HepG2 (cell line): ENCODE measurements around the gene STAP2. TPM values are rescaled to one million over a fixed set of nuclear protein-coding genes. Genes with fewer than 3 reads are reported as not detected.

Experiments
- AGO2 ChIP-seq: fragments of 200-400 bp; formaldehyde crosslinking; optimal IDR thresholded peaks from 2 replicates; pipeline ENCODE3; 2017; ENCODE audit warnings: mild to moderate bottlenecking, low read depth, low read length, moderate library complexity
- HMG20A ChIP-seq: IDR thresholded peaks from 2 replicates; pipeline ENCODE4 v1.6.1; 2016; ENCODE audit warnings: borderline replicate concordance
- RAD51 ChIP-seq: fragments of 450-650 bp; IDR thresholded peaks from 2 replicates; pipeline ENCODE4 v1.6.1; 2016; ENCODE audit warnings: borderline replicate concordance
- SKIL ChIP-seq: sonication (generic); formaldehyde crosslinking; IDR thresholded peaks from 2 replicates; pipeline ENCODE4 v1.8.0; 2022; ENCODE audit warnings: missing genetic modification reagents, mild to moderate bottlenecking, moderate library complexity, borderline replicate concordance
- SOX5 ChIP-seq: IDR thresholded peaks from 2 replicates; pipeline ENCODE4 v1.6.1; 2016; ENCODE audit warnings: borderline replicate concordance
- ZBTB40 ChIP-seq, 2 experiments: fragments of 450-650 bp in 1 of 2; sonication (generic) in 1 of 2; formaldehyde crosslinking in 1 of 2; IDR thresholded peaks; 2 replicates each; pipeline versions ENCODE4 v1.6.1 to v1.8.0; 2016 to 2022; ENCODE audit warnings: antibody characterized with exemption in 1 of 2, mild to moderate bottlenecking in 1 of 2, missing genetic modification reagents in 1 of 2
- ZNF17 ChIP-seq: sonication (generic); formaldehyde crosslinking; IDR thresholded peaks from 2 replicates; pipeline ENCODE4 v1.5.0; 2020; ENCODE audit warnings: mild to moderate bottlenecking, missing genetic modification reagents
- ZNF326 ChIP-seq: sonication (generic); formaldehyde crosslinking; IDR thresholded peaks from 2 replicates; pipeline ENCODE4 v1.4.0; 2020; ENCODE audit warnings: missing genetic modification reagents, borderline replicate concordance
- polyA plus RNA-seq, 8 experiments: library from polyadenylated mRNA; depleted of rRNA in 3 of 8; stranded (reverse) in 7 of 8; unstranded in 1 of 8; fragments of >200 nt; fragmentation: Illumina TruSeq in 4 of 8; extraction: Trizol in 4 of 8; gene quantifications; 2 replicates each; pipeline versions ENCODE4 v1.2.1 to v1.2.3, GENCODE V29; 2011 to 2016; ENCODE audit warnings: low read depth in 4 of 8, missing spikeins in 1 of 8, mixed read lengths in 1 of 8; ENCODE audit not compliant: insufficient read depth in 1 of 8
- total RNA-seq, 5 experiments: library from RNA; depleted of rRNA; stranded (reverse); fragments of >200 nt; fragmentation: Illumina TruSeq; extraction: Trizol; gene quantifications; 2 replicates each; pipeline ENCODE4 v1.2.3, GENCODE V29; 2016; ENCODE audit warnings: low read depth in 1 of 5
- TF ChIP-seq, protein P1 (sequence below): sonication (generic); formaldehyde crosslinking; IDR thresholded peaks from 2 replicates; pipeline ENCODE4 v1.5.0; 2020; ENCODE audit warnings: missing genetic modification reagents
- TF ChIP-seq, protein P2 (sequence below): sonication (generic); formaldehyde crosslinking; IDR thresholded peaks from 2 replicates; pipeline ENCODE4 v1.9.0; 2021; ENCODE audit warnings: missing genetic modification reagents, borderline replicate concordance
- TF ChIP-seq, protein P3 (sequence below): sonication (generic); formaldehyde crosslinking; IDR thresholded peaks from 2 replicates; pipeline ENCODE4 v1.9.0; 2022; ENCODE audit warnings: low read depth, missing genetic modification reagents

The STAP2 gene
- total and polyA plus RNA-seq, 2 of the 13 experiments (the other 11 are each of a cell fraction or from before 2014, with no cell fraction given) = 39.0 to 43.7 TPM

- TF ChIP-seq, protein P1, sequence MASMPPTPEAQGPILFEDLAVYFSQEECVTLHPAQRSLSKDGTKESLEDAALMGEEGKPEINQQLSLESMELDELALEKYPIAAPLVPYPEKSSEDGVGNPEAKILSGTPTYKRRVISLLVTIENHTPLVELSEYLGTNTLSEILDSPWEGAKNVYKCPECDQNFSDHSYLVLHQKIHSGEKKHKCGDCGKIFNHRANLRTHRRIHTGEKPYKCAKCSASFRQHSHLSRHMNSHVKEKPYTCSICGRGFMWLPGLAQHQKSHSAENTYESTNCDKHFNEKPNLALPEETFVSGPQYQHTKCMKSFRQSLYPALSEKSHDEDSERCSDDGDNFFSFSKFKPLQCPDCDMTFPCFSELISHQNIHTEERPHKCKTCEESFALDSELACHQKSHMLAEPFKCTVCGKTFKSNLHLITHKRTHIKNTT = no peak
- TF ChIP-seq, protein P2, sequence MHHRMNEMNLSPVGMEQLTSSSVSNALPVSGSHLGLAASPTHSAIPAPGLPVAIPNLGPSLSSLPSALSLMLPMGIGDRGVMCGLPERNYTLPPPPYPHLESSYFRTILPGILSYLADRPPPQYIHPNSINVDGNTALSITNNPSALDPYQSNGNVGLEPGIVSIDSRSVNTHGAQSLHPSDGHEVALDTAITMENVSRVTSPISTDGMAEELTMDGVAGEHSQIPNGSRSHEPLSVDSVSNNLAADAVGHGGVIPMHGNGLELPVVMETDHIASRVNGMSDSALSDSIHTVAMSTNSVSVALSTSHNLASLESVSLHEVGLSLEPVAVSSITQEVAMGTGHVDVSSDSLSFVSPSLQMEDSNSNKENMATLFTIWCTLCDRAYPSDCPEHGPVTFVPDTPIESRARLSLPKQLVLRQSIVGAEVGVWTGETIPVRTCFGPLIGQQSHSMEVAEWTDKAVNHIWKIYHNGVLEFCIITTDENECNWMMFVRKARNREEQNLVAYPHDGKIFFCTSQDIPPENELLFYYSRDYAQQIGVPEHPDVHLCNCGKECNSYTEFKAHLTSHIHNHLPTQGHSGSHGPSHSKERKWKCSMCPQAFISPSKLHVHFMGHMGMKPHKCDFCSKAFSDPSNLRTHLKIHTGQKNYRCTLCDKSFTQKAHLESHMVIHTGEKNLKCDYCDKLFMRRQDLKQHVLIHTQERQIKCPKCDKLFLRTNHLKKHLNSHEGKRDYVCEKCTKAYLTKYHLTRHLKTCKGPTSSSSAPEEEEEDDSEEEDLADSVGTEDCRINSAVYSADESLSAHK (CRISPR knock-in tag) = no peak
- TF ChIP-seq ZNF17 (CRISPR knock-in tag) = no peak
- no peak for TF ChIP-seq ZBTB40 (IDR thresholded peaks at IDR 0.05)
- TF ChIP-seq ZBTB40 (CRISPR knock-in tag; IDR thresholded peaks at IDR 0.05) = peak; percentile 84
- TF ChIP-seq ZNF326 (CRISPR knock-in tag) = no peak
- no peak for TF ChIP-seq RAD51
- peak; percentile 70 for TF ChIP-seq SOX5 (CRISPR knock-in tag)
- TF ChIP-seq, protein P3, sequence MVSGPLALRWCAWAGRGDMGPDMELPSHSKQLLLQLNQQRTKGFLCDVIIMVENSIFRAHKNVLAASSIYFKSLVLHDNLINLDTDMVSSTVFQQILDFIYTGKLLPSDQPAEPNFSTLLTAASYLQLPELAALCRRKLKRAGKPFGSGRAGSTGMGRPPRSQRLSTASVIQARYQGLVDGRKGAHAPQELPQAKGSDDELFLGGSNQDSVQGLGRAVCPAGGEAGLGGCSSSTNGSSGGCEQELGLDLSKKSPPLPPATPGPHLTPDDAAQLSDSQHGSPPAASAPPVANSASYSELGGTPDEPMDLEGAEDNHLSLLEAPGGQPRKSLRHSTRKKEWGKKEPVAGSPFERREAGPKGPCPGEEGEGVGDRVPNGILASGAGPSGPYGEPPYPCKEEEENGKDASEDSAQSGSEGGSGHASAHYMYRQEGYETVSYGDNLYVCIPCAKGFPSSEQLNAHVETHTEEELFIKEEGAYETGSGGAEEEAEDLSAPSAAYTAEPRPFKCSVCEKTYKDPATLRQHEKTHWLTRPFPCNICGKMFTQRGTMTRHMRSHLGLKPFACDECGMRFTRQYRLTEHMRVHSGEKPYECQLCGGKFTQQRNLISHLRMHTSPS (CRISPR knock-in tag) = peak; percentile 74; the same call in 1 of the 2 replicates
- TF ChIP-seq AGO2 = peak; percentile 50
- TF ChIP-seq HMG20A (CRISPR knock-in tag) = peak; percentile 54; the same call in 1 of the 2 replicates
- peak; percentile 74; the same call in 1 of the 2 replicates for TF ChIP-seq SKIL
Observed at GRCh38 chr19:4374498-4375163, 36.0 kb upstream of the STAP2 start (continued).
